ENCODE measurements around the gene PLEKHO2.

Gene PLEKHO2

GRCh38 chr15:64917211-64917610 lies 75.5 kb downstream of the PLEKHO2 start:
- no peak for DNase-seq (ENCODE audit: low spot score)

All from ecto neural progenitor cell (in vitro differentiated cells).